ENCODE data around the gene F5. TPM values are rescaled to one million over a fixed set of nuclear protein-coding genes. Genes with fewer than 3 reads are reported as not detected.

Gene F5
- total RNA-seq, result 58.0 and 58.2 TPM in 2 replicates

- peak; percentile 71 for DNase-seq (ENCODE audit: low spot score)
- H3K27ac Mint-ChIP-seq, result peak within 1 kb of the TSS; percentile 91
- H3K4me1 Mint-ChIP-seq (ENCODE audit: low read depth), result peaks cover 81% of the 10 kb centered on the region
- no peaks in the 10 kb centered on the region for H3K9me3 Mint-ChIP-seq
- no peaks in the 10 kb centered on the region for H3K27me3 Mint-ChIP-seq (ENCODE audit: insufficient read depth)
- intact Hi-C loops (cut with micrococcal nuclease), result loop anchor here (1.0 to 10.0 kb wide), 7 partner anchors 8 to 1349 kb away; partner anchors contain the start of gene KIFAP3
- peak within 1 kb of the TSS; percentile 96 for H3K4me3 Mint-ChIP-seq
- H3K36me3 Mint-ChIP-seq (ENCODE audit: low read depth), result peaks cover 13% of the 10 kb centered on the region
Observed at GRCh38 chr1:169586395-169587255, at the start of gene F5. F5 (minus strand) TSS chr1:169586481; CDS start chr1:169586386, 95 bp downstream.

- H3K27me3 Mint-ChIP-seq (ENCODE audit: insufficient read depth), result no peaks in the 10 kb centered on the region
- DNase-seq (ENCODE audit: low spot score), result no peak
- peak overlapping the region; percentile 47 for H3K27ac Mint-ChIP-seq
- H3K36me3 Mint-ChIP-seq (ENCODE audit: low read depth), result peaks cover 17% of the 10 kb centered on the region
- peaks cover 4% of the 10 kb centered on the region for H3K4me1 Mint-ChIP-seq (ENCODE audit: low read depth)
- no peak overlapping the region for H3K4me3 Mint-ChIP-seq
- peaks cover 56% of the 10 kb centered on the region for H3K9me3 Mint-ChIP-seq
- intact Hi-C loops (cut with micrococcal nuclease), result no loop called here
Observed at GRCh38 chr1:169634877-169635276, 48.6 kb upstream of the F5 start.

GRCh38 chr1:169634145-169634544, 47.9 kb upstream of the F5 start:
- Mint-ChIP-seq H3K27me3 (ENCODE audit: insufficient read depth) (no peaks in the 10 kb centered on the region), H3K27ac (no peak overlapping the region), H3K4me3 (no peak overlapping the region), H3K36me3 (ENCODE audit: low read depth) (peaks cover 14% of the 10 kb centered on the region), H3K9me3 (peaks cover 50% of the 10 kb centered on the region), H3K4me1 (ENCODE audit: low read depth) (peaks cover 6% of the 10 kb centered on the region)
- DNase-seq (ENCODE audit: low spot score), result no peak
- intact Hi-C loops (cut with micrococcal nuclease), result no loop called here

- H3K36me3 Mint-ChIP-seq (ENCODE audit: low read depth), result peaks cover 14% of the 10 kb centered on the region
- H3K4me3 Mint-ChIP-seq, result no peak overlapping the region
- peaks cover 39% of the 10 kb centered on the region for H3K9me3 Mint-ChIP-seq
- H3K27ac Mint-ChIP-seq, result no peak overlapping the region
- no peak for DNase-seq (ENCODE audit: low spot score)
- H3K4me1 Mint-ChIP-seq (ENCODE audit: low read depth), result peaks cover 13% of the 10 kb centered on the region
- no peaks in the 10 kb centered on the region for H3K27me3 Mint-ChIP-seq (ENCODE audit: insufficient read depth)
- intact Hi-C loops (cut with micrococcal nuclease), result no loop called here
Observed at GRCh38 chr1:169631249-169631648, 45.0 kb upstream of the F5 start.

- H3K36me3 Mint-ChIP-seq (ENCODE audit: low read depth), result peaks cover 18% of the 10 kb centered on the region
- intact Hi-C loops (cut with micrococcal nuclease), result no loop called here
- H3K27me3 Mint-ChIP-seq (ENCODE audit: insufficient read depth), result no peaks in the 10 kb centered on the region
- peaks cover 23% of the 10 kb centered on the region for H3K4me1 Mint-ChIP-seq (ENCODE audit: low read depth)
- peaks cover 32% of the 10 kb centered on the region for H3K9me3 Mint-ChIP-seq
- H3K27ac Mint-ChIP-seq, result no peak within 1 kb of the TSS
- no peak for DNase-seq (ENCODE audit: low spot score)
- H3K4me3 Mint-ChIP-seq, result no peak within 1 kb of the TSS
Observed at GRCh38 chr1:169630006-169630405, 43.7 kb upstream of the F5 start, which contains the start of gene SELP. SELP (minus strand) TSS chr1:169630124; CDS start chr1:169630074, 50 bp downstream.

- H3K9me3 Mint-ChIP-seq, result peaks cover 4% of the 10 kb centered on the region
- H3K4me3 Mint-ChIP-seq, result no peak overlapping the region
- H3K27me3 Mint-ChIP-seq (ENCODE audit: insufficient read depth), result no peaks in the 10 kb centered on the region
- peaks cover 40% of the 10 kb centered on the region for H3K4me1 Mint-ChIP-seq (ENCODE audit: low read depth)
- intact Hi-C loops (cut with micrococcal nuclease), result no loop called here
- peaks cover 5% of the 10 kb centered on the region for H3K36me3 Mint-ChIP-seq (ENCODE audit: low read depth)
- H3K27ac Mint-ChIP-seq, result no peak overlapping the region
- DNase-seq (ENCODE audit: low spot score), result no peak
Observed at GRCh38 chr1:169624912-169625311, 38.6 kb upstream of the F5 start.

- intact Hi-C loops (cut with micrococcal nuclease), result no loop called here
- H3K36me3 Mint-ChIP-seq (ENCODE audit: low read depth), result peaks cover 4% of the 10 kb centered on the region
- H3K4me1 Mint-ChIP-seq (ENCODE audit: low read depth), result peaks cover 37% of the 10 kb centered on the region
- no peaks in the 10 kb centered on the region for H3K27me3 Mint-ChIP-seq (ENCODE audit: insufficient read depth)
- H3K27ac Mint-ChIP-seq, result no peak overlapping the region
- no peak for DNase-seq (ENCODE audit: low spot score)
- H3K9me3 Mint-ChIP-seq, result peaks cover 4% of the 10 kb centered on the region
- no peak overlapping the region for H3K4me3 Mint-ChIP-seq
Observed at GRCh38 chr1:169624122-169624521, 37.8 kb upstream of the F5 start.

- H3K27ac Mint-ChIP-seq, result peak overlapping the region; percentile 42
Observed at GRCh38 chr1:169623132-169623926, 37.0 kb upstream of the F5 start.

GRCh38 chr1:169620565-169620964, 34.3 kb upstream of the F5 start:
- Mint-ChIP-seq H3K36me3 (ENCODE audit: low read depth) (no peaks in the 10 kb centered on the region), H3K4me1 (ENCODE audit: low read depth) (peaks cover 24% of the 10 kb centered on the region), H3K4me3 (no peak overlapping the region), H3K9me3 (no peaks in the 10 kb centered on the region), H3K27ac (no peak overlapping the region), H3K27me3 (ENCODE audit: insufficient read depth) (no peaks in the 10 kb centered on the region)
- DNase-seq (ENCODE audit: low spot score), result no peak
- intact Hi-C loops (cut with micrococcal nuclease), result no loop called here

More at GRCh38 chr1:169623132-169623926, 37.0 kb upstream of the F5 start:
- Mint-ChIP-seq H3K36me3 (ENCODE audit: low read depth) (peaks cover 4% of the 10 kb centered on the region), H3K9me3 (peaks cover 4% of the 10 kb centered on the region), H3K4me3 (no peak overlapping the region), H3K27me3 (ENCODE audit: insufficient read depth) (no peaks in the 10 kb centered on the region), H3K4me1 (ENCODE audit: low read depth) (peaks cover 34% of the 10 kb centered on the region)
- intact Hi-C loops (cut with micrococcal nuclease), result no loop called here
- DNase-seq (ENCODE audit: low spot score), result no peak

- H3K4me1 Mint-ChIP-seq (ENCODE audit: low read depth), result peaks cover 19% of the 10 kb centered on the region
Observed at GRCh38 chr1:169618367-169618766, 32.1 kb upstream of the F5 start.

GRCh38 chr1:169615803-169616202, 29.5 kb upstream of the F5 start:
- H3K4me3 Mint-ChIP-seq, result no peak overlapping the region
- no peak for DNase-seq (ENCODE audit: low spot score)
- peaks cover 16% of the 10 kb centered on the region for H3K4me1 Mint-ChIP-seq (ENCODE audit: low read depth)
- H3K27me3 Mint-ChIP-seq (ENCODE audit: insufficient read depth), result peaks cover 2% of the 10 kb centered on the region
- intact Hi-C loops (cut with micrococcal nuclease), result no loop called here
- no peaks in the 10 kb centered on the region for H3K9me3 Mint-ChIP-seq
- no peak overlapping the region for H3K27ac Mint-ChIP-seq
- peaks cover 4% of the 10 kb centered on the region for H3K36me3 Mint-ChIP-seq (ENCODE audit: low read depth)

More at GRCh38 chr1:169618367-169618766, 32.1 kb upstream of the F5 start:
- Mint-ChIP-seq H3K4me3 (no peak overlapping the region), H3K27me3 (ENCODE audit: insufficient read depth) (no peaks in the 10 kb centered on the region), H3K9me3 (no peaks in the 10 kb centered on the region), H3K27ac (no peak overlapping the region), H3K36me3 (ENCODE audit: low read depth) (peaks cover 1% of the 10 kb centered on the region)
- DNase-seq (ENCODE audit: low spot score), result no peak
- intact Hi-C loops (cut with micrococcal nuclease), result no loop called here

GRCh38 chr1:169610858-169611257, 24.6 kb upstream of the F5 start:
- no peak for DNase-seq (ENCODE audit: low spot score)
- intact Hi-C loops (cut with micrococcal nuclease), result no loop called here
- H3K36me3 Mint-ChIP-seq (ENCODE audit: low read depth), result peaks cover 4% of the 10 kb centered on the region
- H3K27ac Mint-ChIP-seq, result no peak overlapping the region
- no peak overlapping the region for H3K4me3 Mint-ChIP-seq
- H3K4me1 Mint-ChIP-seq (ENCODE audit: low read depth), result peaks cover 20% of the 10 kb centered on the region
- no peaks in the 10 kb centered on the region for H3K9me3 Mint-ChIP-seq
- peaks cover 6% of the 10 kb centered on the region for H3K27me3 Mint-ChIP-seq (ENCODE audit: insufficient read depth)

GRCh38 chr1:169610108-169610507, 23.8 kb upstream of the F5 start:
- Mint-ChIP-seq H3K27me3 (ENCODE audit: insufficient read depth) (peaks cover 6% of the 10 kb centered on the region), H3K4me1 (ENCODE audit: low read depth) (peaks cover 26% of the 10 kb centered on the region), H3K4me3 (no peak overlapping the region), H3K27ac (no peak overlapping the region), H3K36me3 (ENCODE audit: low read depth) (peaks cover 4% of the 10 kb centered on the region), H3K9me3 (no peaks in the 10 kb centered on the region)
- intact Hi-C loops (cut with micrococcal nuclease), result no loop called here
- no peak for DNase-seq (ENCODE audit: low spot score)

Data from activated T-helper 1 cell treated with anti-CD3 and anti-CD28 coated beads, Interleukin-12 subunit alpha, Interleukin-12 subunit beta, Interleukin-2, Interleukin-4 antibody, amounts not matched to agents 30 ng/mL and 10 ng/mL and 1 ng/mL, durations not matched to agents 14 hours and 24 hours and 36 hours (primary cell).